Fibroblast of mammary gland (primary cell): Measurements from ENCODE around the gene CTNNAL1.
A peak's percentile ranks its signal among the peaks of the same experiment; 100 is the strongest.

Experiments
- DNase-seq: peaks from one replicate; pipeline ENCODE4 v3.0.0-alpha.2; 2010; ENCODE audit warnings: low read depth
- H3K4me3 ChIP-seq: 2 replicates; pipeline ENCODE4 v1.5.1; 2011; ENCODE audit warnings: low read depth, mild to moderate bottlenecking, low read length, moderate library complexity; ENCODE audit not compliant: control insufficient read depth
- TF ChIP-seq, protein P1 (sequence below): conservative IDR thresholded peaks from 2 replicates; pipeline ENCODE4 v1.5.1; 2011; ENCODE audit warnings: low read depth, low read length, inconsistent platforms; ENCODE audit not compliant: control insufficient read depth, insufficient read depth

CTNNAL1 gene

DNA sequence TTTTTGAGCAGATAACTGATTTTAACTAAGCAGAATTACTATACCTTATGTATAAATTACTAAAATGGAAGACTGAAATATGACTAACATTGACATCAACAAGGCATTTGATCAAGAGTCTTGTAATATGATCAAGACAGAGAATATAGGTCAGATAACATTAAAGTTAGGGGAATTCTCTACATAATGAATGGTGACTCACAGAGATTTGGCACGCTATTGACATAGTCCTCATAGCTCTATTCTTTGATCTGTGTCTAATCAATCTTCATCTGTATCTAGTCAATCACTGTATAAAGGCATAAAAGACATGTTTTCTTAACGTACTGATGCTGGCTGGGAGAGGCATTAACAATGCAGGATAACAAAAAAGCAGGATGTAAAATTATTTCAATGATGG lies 61.7 kb downstream of the CTNNAL1 start:
- H3K4me3 ChIP-seq, result no peak overlapping the region
- peak; percentile 17 for DNase-seq
- TF ChIP-seq, protein P1, sequence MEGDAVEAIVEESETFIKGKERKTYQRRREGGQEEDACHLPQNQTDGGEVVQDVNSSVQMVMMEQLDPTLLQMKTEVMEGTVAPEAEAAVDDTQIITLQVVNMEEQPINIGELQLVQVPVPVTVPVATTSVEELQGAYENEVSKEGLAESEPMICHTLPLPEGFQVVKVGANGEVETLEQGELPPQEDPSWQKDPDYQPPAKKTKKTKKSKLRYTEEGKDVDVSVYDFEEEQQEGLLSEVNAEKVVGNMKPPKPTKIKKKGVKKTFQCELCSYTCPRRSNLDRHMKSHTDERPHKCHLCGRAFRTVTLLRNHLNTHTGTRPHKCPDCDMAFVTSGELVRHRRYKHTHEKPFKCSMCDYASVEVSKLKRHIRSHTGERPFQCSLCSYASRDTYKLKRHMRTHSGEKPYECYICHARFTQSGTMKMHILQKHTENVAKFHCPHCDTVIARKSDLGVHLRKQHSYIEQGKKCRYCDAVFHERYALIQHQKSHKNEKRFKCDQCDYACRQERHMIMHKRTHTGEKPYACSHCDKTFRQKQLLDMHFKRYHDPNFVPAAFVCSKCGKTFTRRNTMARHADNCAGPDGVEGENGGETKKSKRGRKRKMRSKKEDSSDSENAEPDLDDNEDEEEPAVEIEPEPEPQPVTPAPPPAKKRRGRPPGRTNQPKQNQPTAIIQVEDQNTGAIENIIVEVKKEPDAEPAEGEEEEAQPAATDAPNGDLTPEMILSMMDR, result no peak

DNA sequence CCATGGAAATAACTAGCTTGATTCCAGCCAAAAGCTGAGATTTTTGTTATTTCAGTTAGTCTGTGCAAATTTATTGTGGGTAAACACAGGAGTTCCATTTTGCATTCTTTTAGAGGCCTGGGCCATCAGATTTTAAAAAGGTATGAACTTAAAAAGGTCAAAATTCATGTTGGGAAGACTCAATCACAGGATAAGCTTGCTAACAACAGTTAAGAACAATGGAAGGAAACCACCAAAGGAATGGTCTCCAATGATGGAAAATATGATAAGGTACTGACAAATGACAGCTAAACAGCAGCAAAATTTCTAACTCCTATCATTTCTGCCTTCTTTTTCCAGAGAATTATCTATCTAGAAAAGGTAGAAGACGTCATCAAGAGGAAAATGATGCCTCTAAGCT lies 63.1 kb downstream of the CTNNAL1 start:
- DNase-seq, result no peak
- TF ChIP-seq, protein P1, result no peak

DNA sequence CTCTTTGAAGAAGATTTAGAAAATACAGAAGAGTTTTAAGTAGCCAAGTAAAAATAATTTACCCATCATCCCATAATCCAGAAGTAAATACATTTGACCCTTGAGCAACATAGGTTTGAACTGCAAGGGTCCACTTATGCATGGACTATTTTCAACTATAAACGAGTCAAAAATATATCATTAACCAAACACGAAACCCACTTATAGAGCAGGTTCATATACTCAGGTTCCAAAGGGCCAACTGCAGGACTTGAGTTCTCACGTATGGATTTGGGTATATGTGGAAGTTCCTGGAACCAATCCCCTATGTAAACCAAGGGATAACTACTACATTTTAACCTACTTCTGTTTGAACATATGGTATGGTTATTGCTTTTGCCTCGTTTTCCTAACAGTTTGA lies 73.3 kb downstream of the CTNNAL1 start:
- no peak overlapping the region for H3K4me3 ChIP-seq
- no peak for DNase-seq
- TF ChIP-seq, protein P1, result no peak

More for the DNA sequence above, 63.1 kb downstream of the CTNNAL1 start:
- H3K4me3 ChIP-seq, result no peak overlapping the region

DNA sequence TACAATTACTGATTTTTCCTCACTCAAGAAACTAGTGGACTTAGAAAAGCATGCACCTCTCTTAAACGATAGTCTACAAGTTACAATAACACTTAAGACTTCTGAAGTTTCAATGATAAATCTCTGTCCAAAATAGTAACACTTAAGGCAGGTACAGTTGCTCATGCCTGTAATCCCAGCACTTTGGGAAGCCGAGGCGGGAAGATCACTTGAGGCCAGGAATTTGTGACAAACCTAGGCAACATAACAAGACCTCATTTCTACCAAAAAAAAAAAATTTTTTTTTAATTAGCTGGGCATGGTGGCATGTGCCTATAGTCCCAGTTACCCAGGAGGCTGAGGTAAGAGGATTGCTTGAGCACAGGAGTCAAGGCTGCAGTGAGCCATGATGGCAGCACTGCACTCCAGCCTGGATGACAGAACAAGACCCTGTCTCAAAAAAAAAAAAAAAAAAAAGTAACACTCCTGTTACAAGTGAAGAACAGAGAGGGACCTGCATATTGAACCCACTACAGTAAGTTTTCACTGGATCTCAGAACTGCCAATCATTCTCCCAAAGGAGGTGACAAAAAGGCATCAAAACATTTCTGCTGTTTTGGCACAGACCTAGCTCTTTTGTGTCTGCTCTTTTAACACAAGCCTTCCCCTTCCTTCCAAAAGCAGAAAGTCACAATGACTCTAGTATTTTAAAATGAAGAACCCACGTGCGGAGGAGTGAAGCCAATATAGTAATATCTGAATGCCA lies 75.6 kb downstream of the CTNNAL1 start:
- DNase-seq, result no peak
- no peak overlapping the region for H3K4me3 ChIP-seq
- TF ChIP-seq, protein P1, result no peak

DNA sequence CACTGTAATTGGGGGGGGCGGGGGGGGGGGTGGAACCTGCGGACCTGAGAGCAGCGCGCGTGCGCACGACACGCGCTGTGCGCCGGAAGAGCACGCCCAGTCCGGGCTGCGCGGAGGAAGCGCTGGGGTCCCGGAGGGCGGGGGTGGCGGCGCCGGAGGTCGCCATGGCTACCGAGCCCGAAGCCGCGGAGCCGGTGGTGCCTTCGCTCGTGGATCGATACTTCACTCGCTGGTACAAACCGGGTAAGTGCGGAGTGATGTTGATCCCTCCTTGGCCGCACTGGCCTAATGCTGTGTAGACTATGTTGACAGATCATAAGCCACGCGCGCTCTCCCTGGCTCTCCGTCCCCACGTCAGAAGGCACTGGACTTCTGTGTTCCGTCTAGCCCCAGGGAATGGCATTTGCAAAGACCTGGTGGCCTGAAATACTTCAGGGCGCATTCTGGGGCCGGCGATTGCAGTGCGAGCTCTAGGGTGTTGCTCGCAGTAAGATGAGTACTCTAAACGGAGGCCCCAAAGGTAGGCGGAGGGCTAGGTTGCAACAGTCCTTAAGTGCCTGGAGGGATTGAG lies 78.9 kb downstream of the CTNNAL1 start, which contains the start of gene ABITRAM:
Gene ABITRAM, plus strand, starts transcription at position 78 of the 571 bp plus-strand sequence. Its CDS starts 87 bp downstream, at position 165.
- peak; percentile 70 for DNase-seq
- TF ChIP-seq, protein P1, result no peak
- peak within 1 kb of the TSS; percentile 96 for H3K4me3 ChIP-seq

DNA sequence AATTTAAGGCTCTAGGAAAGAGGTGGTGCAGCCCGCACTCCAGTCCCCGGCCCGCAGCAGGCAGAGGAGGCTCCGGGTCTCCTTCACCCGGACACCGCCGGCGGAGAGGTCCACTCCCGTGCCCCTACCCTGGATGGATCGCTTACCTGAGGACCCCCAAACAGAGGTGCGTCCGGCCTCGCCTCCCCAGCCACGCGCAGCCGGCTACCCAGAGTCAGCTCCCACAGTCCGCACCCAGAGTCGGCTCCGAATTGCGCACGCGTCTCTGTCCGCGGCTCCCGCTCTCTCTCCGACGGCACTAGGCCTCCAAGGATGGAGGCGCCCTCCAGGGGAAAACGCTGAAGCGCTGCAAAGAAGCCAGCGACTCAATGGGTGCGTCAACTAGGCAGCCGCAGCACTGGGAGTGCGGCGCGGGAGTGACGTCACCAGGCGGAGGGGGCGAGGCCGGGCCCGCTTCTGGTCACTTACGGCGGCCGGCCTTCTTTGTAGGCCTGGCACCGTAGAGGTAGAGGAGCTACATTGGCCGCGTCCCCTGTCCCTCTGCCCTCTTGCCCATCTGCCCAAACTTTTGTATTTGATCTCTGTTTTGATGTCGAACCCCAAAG lies 79.5 kb downstream of the CTNNAL1 start, which contains the start of gene ELP1:
Gene ELP1, minus strand, starts transcription at position 407 of the 605 bp plus-strand sequence. CDS start 2,978 bp downstream, outside the sequence.
- peak; percentile 93 for DNase-seq
- TF ChIP-seq, protein P1, result no peak
- H3K4me3 ChIP-seq, result peak within 1 kb of the TSS; percentile 96
